Measurements from ENCODE around the gene CFAP46. TPM values are rescaled to one million over a fixed set of nuclear protein-coding genes. Genes with fewer than 3 reads are reported as not detected.
A peak's percentile ranks its signal among the peaks of the same experiment; 100 is the strongest.

The CFAP46 gene
- total RNA-seq, 1 experiment from 2014 or later: 0.21 TPM

DNA sequence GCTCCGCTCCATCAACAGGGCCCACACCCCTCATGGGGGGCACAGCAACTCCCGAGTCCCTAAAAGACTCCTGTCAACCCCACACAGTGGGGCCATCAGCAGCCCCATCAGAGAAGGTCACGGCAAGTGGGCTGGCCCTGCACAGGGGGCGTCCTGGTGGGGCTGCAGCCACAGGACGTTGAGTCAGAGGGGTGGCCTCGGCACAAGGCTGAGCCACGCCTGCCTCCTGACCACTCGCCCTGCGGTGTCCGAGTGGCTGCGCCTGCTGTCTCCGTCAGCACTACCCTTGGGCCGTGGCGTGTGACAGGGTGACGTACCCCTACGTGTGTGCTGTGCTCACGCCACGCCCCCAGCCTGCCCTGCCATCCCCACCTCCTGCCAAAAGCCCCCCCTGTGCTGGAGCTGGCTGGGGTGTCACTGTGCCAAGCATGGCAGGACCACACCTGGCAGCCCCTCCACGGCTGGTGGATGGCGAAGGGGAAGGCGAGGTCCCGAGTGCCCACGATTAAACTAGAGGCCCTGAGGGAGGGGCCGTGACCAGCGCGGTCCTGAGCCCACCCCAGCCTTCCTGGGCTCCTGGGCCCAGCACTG is 130.4 kb downstream of the CFAP46 start:
- Histone ChIP-seq H3K4me1 (replicated peaks) (no peaks in the 10 kb centered on the region), H3K27ac (no peak overlapping the region), H3K9me3 (replicated peaks) (no peaks in the 10 kb centered on the region), H3K36me3 (no peaks in the 10 kb centered on the region), H3K27me3 (replicated peaks) (peaks cover 4% of the 10 kb centered on the region; the same call in 1 of the 2 replicates), H3K4me3 (no peak overlapping the region)
- DNase-seq (ENCODE audit: low read depth in 1 of 2, low spot score in 2 of 2): no peak

DNA sequence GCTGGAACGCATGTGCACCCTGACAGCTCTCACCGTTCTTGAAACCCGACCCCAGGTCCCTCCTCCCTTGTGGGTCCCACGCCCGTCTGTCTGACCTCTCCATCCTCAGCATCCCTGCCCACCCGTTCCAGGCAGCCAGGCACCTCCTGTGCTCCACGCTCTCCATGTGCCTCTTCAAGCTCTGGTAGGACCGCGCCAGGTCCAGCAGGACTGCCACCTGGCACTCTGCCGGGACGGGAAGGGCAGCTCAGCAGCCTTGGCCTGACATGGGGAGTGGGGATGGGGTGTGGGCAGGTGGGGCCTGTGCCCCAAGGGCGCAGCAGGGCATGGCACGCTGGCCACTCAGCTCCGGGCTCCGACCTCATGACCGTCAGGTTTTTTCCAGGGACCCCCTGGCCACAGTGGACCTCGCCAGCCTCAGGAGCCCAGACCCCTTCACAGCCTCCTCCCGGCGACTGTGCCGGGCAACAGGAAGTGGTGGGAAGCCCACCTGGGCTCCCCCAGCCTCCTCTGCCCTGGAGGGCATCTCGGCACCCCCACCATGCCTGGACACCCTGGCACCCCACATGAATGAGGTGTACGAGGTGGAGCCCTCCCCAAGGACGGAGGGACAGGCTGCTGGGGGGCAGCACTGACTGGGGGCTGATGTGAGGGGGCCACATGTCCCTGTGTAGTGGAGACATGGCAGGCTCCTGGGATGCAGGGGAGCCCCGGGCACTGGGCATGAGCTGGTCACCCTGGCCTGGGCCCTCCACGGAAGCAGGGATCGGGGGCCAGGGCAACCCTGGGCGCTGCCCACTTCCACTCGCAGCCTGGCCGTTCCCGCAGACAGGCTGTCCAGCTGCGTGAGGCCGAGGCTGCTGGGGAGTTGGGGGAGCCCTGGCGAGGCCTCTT is 131.3 kb downstream of the CFAP46 start:
- Histone ChIP-seq H3K4me1 (replicated peaks) (no peaks in the 10 kb centered on the region), H3K36me3 (no peaks in the 10 kb centered on the region), H3K27me3 (replicated peaks) (no peaks in the 10 kb centered on the region; the same call in none of the 2 replicates), H3K27ac (no peak overlapping the region), H3K9me3 (replicated peaks) (no peaks in the 10 kb centered on the region), H3K4me3 (no peak overlapping the region)
- DNase-seq (ENCODE audit: low read depth in 1 of 2, low spot score in 2 of 2): no peak

DNA sequence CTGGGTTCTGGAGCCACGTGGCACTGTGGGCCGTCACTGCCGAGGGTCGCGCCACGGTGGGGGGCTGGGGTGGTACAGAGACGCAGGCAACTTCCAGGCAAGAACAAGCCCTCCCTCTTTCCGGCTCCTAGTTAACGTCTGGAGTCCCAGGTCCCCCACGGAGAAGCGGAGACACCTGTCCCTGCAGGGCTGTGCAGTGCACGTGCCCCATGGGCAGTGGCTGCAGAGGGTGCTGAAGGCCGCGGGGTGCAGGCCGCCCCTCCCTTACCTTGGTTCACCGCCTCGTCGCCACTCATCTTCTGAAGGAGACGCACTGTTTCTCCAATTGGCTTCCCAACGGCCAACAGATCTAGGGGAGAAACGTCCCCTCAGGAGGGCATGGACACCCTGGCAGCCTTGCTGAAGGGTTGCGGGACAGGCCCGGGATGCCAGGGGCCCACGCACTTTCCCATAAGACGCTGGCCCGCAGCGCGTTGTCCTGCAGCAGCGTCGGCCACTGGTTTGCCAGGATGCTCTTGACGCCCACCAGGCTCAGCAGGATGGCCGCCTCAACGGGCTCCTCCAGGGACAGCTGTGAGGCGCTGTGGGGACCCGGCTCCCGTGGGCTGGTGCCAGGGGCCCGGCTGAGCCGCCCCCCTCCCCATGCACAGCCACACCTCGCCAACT is 132.1 kb downstream of the CFAP46 start:
- DNase-seq (ENCODE audit: low read depth in 1 of 2, low spot score in 2 of 2): peak in 1 of 2 experiments; percentile 36
- H3K4me1 ChIP-seq (replicated peaks): no peaks in the 10 kb centered on the region
- no peaks in the 10 kb centered on the region for H3K36me3 ChIP-seq
- H3K27me3 ChIP-seq (replicated peaks): no peaks in the 10 kb centered on the region; the same call in 1 of the 2 replicates
- no peak overlapping the region for H3K27ac ChIP-seq
- no peaks in the 10 kb centered on the region for H3K9me3 ChIP-seq (replicated peaks)
- H3K4me3 ChIP-seq: no peak overlapping the region

DNA sequence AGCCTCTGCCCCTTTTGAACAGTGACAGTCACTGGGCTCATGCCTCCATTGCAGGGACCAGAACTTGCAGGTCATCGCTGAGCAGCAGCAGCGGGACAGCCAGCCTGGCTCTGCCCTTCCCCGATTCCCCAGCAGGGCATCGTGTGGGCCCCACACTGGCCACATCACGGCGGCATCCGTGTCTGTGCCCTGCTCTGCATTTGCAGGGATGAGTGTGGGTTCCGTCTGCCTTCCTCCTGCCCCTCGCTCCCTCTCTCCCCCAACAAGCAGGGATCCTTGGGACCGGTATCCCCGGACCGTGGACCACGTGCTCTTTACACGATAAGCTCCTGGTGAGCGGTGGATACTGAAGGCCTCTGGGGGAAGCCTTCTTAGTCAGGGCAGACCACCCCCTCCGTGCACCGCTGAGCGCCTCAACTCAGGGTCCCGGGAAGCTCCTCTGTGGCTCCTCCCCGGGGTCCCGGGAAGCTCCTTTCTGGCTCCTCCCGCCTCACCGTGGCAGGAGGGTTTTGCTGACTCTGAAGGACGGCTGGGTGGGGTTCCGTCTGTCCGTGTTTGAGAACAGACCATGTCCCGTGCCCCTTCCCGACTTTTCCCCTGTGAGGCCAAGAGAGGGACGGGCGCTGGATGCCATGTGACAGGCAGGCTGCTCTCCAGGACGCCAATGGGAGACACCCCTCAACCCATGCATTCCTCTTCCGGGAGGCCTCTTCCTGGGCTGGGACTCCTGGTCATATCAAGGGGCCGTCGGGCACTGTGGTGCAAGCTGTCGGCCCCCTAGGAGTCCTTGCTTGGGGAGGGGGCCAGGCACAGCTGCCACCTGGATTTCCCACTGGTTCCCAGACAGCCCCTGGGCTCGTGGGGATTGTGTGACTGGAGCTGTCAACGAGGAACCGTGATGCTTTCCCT is 132.9 kb downstream of the CFAP46 start:
- no peaks in the 10 kb centered on the region for H3K9me3 ChIP-seq (replicated peaks)
- no peaks in the 10 kb centered on the region; the same call in 1 of the 2 replicates for H3K27me3 ChIP-seq (replicated peaks)
- DNase-seq (ENCODE audit: low read depth in 1 of 2, low spot score in 2 of 2): peak in 1 of 2 experiments; percentile 43
- no peak overlapping the region for H3K27ac ChIP-seq
- no peaks in the 10 kb centered on the region for H3K36me3 ChIP-seq
- H3K4me1 ChIP-seq (replicated peaks): no peaks in the 10 kb centered on the region
- no peak overlapping the region for H3K4me3 ChIP-seq

DNA sequence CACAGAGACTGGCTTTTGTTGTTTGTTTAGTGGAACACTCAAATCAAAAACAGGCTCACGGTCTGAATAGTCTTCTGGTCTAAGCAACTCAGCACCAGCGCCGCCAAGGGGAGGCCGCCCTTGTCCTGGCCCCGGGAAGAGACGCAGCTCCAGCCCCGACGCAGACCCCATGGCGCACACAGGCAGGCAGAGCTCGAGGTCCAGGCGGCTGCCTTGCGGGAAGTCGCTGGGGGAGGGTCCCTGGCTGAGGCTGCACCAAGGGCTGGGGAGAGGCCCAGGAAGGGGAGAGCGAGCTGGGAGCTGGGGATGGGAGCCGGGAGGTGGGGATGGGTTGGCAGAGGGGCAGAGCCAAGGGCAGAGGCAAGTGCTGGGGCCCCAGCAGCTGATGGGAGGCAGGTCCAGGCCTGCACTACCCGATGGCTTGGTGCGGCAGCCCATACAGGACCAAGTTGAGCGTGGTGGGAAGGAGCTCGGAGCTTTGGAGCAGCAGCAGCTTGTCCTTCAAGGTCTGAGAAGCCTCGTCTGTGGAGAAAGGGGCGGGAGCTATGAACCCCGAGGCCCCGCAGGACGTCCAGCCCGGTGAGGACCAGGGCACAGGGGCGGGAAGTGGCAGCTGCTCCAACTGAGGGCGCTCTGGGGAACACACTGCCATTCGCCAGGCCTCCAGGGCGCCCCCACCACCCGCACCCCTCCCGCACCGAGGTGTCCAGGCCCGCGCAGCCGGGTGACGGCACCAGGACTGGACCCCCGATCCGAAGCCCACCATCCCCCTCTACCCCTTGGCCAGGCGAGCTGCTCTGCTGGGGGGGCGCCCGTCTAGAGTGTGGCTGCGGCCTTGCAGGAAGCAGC is 133.8 kb downstream of the CFAP46 start:
- Histone ChIP-seq H3K4me1 (replicated peaks) (no peaks in the 10 kb centered on the region), H3K9me3 (replicated peaks) (no peaks in the 10 kb centered on the region), H3K36me3 (no peaks in the 10 kb centered on the region), H3K27me3 (replicated peaks) (no peaks in the 10 kb centered on the region; the same call in 1 of the 2 replicates), H3K27ac (no peak overlapping the region), H3K4me3 (no peak overlapping the region)
- DNase-seq (ENCODE audit: low read depth in 1 of 2, low spot score in 2 of 2): peak in 1 of 2 experiments; percentile 42

DNA sequence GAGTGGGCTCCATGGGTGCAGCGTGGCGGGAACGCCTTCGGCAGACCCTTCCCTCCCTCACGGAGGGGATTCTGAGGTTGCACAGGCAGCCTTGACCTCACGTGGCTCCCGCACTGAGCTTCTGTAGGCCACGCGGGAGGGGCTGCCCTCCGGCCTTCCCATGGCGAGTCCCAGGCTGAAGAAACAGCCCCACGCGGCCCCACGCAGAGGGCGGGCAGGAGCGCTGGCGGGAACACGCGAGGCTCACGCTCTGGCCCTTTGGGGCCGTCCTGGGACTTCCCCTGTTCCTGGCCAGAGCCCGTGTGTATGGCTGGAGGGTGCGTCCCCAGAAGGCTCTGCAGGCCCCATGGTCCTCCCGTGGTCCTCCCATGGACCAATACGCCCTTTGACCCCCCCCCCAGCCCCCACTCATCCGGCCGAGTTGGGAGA is 134.7 kb downstream of the CFAP46 start:
- Histone ChIP-seq H3K27ac (no peak overlapping the region), H3K4me3 (no peak overlapping the region), H3K4me1 (replicated peaks) (no peaks in the 10 kb centered on the region), H3K27me3 (replicated peaks) (no peaks in the 10 kb centered on the region; the same call in 1 of the 2 replicates), H3K36me3 (no peaks in the 10 kb centered on the region), H3K9me3 (replicated peaks) (no peaks in the 10 kb centered on the region)
- DNase-seq (ENCODE audit: low read depth in 1 of 2, low spot score in 2 of 2): no peak

DNA sequence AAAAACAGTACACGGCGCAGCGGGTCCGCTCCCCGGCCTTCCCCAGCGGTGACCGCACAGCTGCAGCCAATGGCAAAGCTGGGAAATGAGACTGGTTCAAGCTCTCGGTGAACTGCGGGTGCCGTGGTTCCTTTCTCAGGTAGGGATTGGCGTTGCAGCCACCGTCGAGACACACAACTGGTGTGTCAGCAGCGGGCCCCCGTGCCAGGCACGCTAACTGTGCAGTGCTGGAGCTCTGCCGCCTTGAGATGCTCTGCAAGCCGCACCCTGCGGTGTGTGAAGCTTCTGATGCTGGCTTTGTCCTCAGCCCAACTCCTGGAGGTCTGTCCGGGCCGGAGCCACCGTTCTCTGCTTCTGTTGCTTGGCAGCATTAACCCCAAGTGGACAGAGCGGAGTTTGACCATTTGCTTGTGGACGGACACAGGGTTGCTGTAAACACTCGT is 135.8 kb downstream of the CFAP46 start:
- Histone ChIP-seq H3K4me3 (no peak overlapping the region), H3K27me3 (replicated peaks) (no peaks in the 10 kb centered on the region; the same call in 1 of the 2 replicates), H3K27ac (no peak overlapping the region), H3K4me1 (replicated peaks) (no peaks in the 10 kb centered on the region), H3K9me3 (replicated peaks) (no peaks in the 10 kb centered on the region), H3K36me3 (no peaks in the 10 kb centered on the region)
- DNase-seq (ENCODE audit: low read depth in 1 of 2, low spot score in 2 of 2): no peak

DNA sequence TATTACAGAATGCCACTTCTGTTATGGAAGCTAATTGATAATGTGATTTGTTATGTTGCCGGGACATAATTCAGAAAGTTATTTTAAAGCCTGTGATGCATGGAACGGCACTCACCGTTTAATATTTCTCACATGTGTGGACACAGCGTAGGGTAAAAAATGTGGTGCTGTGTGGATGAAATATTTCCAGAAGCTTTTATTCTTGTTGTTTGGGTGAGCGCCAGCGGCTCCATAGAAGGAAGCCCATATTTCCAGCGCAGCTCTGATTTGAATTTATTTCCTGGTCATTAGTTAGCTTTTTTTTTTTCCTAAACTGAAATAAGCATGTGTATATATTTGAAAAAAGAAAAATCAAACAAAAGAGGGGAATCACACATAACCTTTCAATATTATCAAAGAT is 136.3 kb downstream of the CFAP46 start:
- Histone ChIP-seq H3K27ac (no peak overlapping the region), H3K36me3 (no peaks in the 10 kb centered on the region), H3K9me3 (replicated peaks) (no peaks in the 10 kb centered on the region), H3K4me3 (no peak overlapping the region), H3K4me1 (replicated peaks) (no peaks in the 10 kb centered on the region), H3K27me3 (replicated peaks) (no peaks in the 10 kb centered on the region; the same call in 1 of the 2 replicates)
- no peak for DNase-seq (ENCODE audit: low read depth in 1 of 2, low spot score in 2 of 2)

DNA sequence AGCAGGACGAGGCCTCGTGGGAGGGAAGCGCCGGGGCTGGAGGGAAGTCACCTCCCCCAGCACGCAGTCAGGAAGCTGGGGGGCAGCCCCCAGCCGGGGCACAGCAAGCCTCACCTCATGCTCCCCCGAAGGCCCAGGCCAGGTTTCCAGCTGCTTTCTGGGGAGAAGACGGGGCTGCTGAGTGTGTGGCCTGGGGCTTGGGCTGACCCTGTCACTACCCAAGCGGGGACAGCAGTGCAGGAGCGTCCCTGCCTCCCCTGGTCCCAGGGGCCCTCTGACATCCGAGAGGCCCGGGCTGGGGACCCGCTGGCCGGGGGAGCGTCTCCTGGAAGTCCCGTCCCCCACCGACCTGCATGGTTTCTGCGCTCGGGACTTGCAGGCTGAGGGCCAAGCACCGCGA is 136.8 kb downstream of the CFAP46 start:
- Histone ChIP-seq H3K9me3 (replicated peaks) (no peaks in the 10 kb centered on the region), H3K4me1 (replicated peaks) (no peaks in the 10 kb centered on the region), H3K4me3 (no peak overlapping the region), H3K36me3 (no peaks in the 10 kb centered on the region), H3K27ac (no peak overlapping the region), H3K27me3 (replicated peaks) (no peaks in the 10 kb centered on the region; the same call in 1 of the 2 replicates)
- DNase-seq (ENCODE audit: low read depth in 1 of 2, low spot score in 2 of 2): no peak

DNA sequence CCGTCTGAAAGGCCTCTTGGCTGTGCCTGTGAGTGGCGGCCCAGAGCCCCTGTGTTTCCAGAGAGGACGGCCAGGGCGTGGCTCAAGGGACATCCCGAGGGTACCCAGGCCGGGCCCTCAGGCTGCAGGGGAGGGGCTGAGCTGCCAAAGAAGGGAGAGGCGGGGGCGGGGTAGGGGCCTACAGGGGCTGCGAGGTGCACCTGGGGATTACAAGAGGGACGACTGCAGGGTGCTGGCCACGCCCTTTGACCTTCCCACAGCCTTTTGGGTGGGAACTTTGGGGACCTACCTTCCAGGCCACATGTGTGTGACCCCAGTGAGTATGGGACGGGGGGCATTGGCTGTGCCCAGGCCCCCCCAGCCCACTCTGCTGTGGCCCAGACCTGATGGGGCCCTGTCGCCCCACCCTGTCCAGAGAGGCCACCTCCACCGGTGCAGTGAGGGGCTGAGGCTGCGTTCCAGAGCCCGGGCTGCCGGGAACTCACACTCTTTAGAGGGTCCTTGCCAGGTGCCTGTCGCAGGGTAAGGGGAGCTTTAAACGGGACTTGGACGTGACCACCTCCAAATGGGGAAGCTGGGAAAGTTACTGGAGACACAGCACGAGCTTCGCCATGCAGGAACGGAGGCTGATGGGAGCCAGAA is 137.5 kb downstream of the CFAP46 start:
- no peak for DNase-seq (ENCODE audit: low read depth in 1 of 2, low spot score in 2 of 2)
- H3K4me3 ChIP-seq: no peak overlapping the region

DNA sequence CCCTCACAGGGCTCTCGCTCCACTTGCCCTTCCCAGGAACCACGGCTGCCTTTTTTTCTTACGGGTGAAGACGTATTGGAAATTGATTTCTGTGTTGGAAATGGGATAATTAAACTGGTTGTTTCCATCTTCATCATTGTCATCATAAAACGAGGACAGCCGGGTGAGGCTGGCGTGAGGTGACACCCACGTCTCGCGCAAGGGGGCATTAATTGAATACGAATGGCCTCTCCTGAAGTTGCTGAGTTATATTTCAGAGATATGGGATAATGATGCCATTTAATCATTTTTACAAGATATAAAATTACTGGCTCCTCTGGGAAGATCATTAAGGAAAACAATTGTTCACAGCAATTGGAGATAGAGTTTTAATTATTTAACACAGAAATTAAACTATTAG is 138.1 kb downstream of the CFAP46 start:
- Histone ChIP-seq H3K36me3 (no peaks in the 10 kb centered on the region), H3K9me3 (replicated peaks) (no peaks in the 10 kb centered on the region), H3K4me3 (no peak overlapping the region), H3K4me1 (replicated peaks) (no peaks in the 10 kb centered on the region), H3K27me3 (replicated peaks) (no peaks in the 10 kb centered on the region; the same call in 1 of the 2 replicates), H3K27ac (no peak overlapping the region)
- DNase-seq (ENCODE audit: low read depth in 1 of 2, low spot score in 2 of 2): no peak

More for the DNA sequence above, 137.5 kb downstream of the CFAP46 start:
- H3K36me3 ChIP-seq: no peaks in the 10 kb centered on the region
- H3K27me3 ChIP-seq (replicated peaks): no peaks in the 10 kb centered on the region; the same call in 1 of the 2 replicates
- no peaks in the 10 kb centered on the region for H3K9me3 ChIP-seq (replicated peaks)
- H3K4me1 ChIP-seq (replicated peaks): no peaks in the 10 kb centered on the region
- no peak overlapping the region for H3K27ac ChIP-seq
